WTC11 (cell line): ENCODE data around the gene IGSF5.

Source experiments
- CREM ChIP-seq: sonication (generic); formaldehyde crosslinking; IDR thresholded peaks from 2 replicates; pipeline ENCODE4 v1.8.1; 2022; ENCODE audit warnings: mild to moderate bottlenecking, missing genetic modification reagents, moderate library complexity
- IRF2 ChIP-seq: sonication (generic); formaldehyde crosslinking; IDR thresholded peaks from 2 replicates; pipeline ENCODE4 v1.8.0; 2022; ENCODE audit warnings: low read depth, missing genetic modification reagents, borderline replicate concordance
- JUN ChIP-seq: sonication (generic); formaldehyde crosslinking; IDR thresholded peaks from 2 replicates; pipeline ENCODE4 v1.8.0; 2023; ENCODE audit warnings: mild to moderate bottlenecking, missing genetic modification reagents
- NFYB ChIP-seq: sonication (generic); formaldehyde crosslinking; conservative IDR thresholded peaks from 2 replicates; pipeline ENCODE4 v1.8.0; 2022; ENCODE audit warnings: low read depth, missing genetic modification reagents
- SMAD4 ChIP-seq: sonication (generic); formaldehyde crosslinking; IDR thresholded peaks from 2 replicates; pipeline ENCODE4 v1.8.0; 2022; ENCODE audit warnings: mild to moderate bottlenecking, missing genetic modification reagents
- TP53 ChIP-seq: sonication (generic); formaldehyde crosslinking; IDR thresholded peaks from 2 replicates; pipeline ENCODE4 v1.8.1; 2023; ENCODE audit warnings: mild to moderate bottlenecking, missing genetic modification reagents
- ZBTB21 ChIP-seq: sonication (generic); formaldehyde crosslinking; IDR thresholded peaks from 2 replicates; pipeline ENCODE4 v1.8.1; 2023; ENCODE audit warnings: mild to moderate bottlenecking, missing genetic modification reagents, borderline replicate concordance
- ZNF138 ChIP-seq: sonication (generic); formaldehyde crosslinking; conservative IDR thresholded peaks from 2 replicates; pipeline ENCODE4 v1.8.1; 2022; ENCODE audit warnings: mild to moderate bottlenecking, moderate library complexity, missing genetic modification reagents
- ZNF232 ChIP-seq: sonication (generic); formaldehyde crosslinking; IDR thresholded peaks from 2 replicates; pipeline ENCODE4 v1.8.0; 2022; ENCODE audit warnings: mild to moderate bottlenecking, missing genetic modification reagents
- TF ChIP-seq, protein P1 (sequence below): sonication (generic); formaldehyde crosslinking; IDR thresholded peaks from 2 replicates; pipeline ENCODE4 v1.8.1; 2022; ENCODE audit warnings: missing genetic modification reagents, borderline replicate concordance
- TF ChIP-seq, protein P2 (sequence below): fragments of 200-600 bp; IDR thresholded peaks from 2 replicates; pipeline ENCODE4 v1.8.0; 2022; ENCODE audit warnings: antibody characterized with exemption
- TF ChIP-seq, protein P3 (sequence below): fragments of 250-450 bp; sonication (Bioruptor Pico); IDR thresholded peaks from 2 replicates; pipeline ENCODE4 v1.9.0; 2021; ENCODE audit warnings: moderate library complexity, mild to moderate bottlenecking, inconsistent platforms, borderline replicate concordance
- TF ChIP-seq, protein P4 (sequence below): sonication (generic); formaldehyde crosslinking; IDR thresholded peaks from 2 replicates; pipeline ENCODE4 v1.8.0; 2022; ENCODE audit warnings: mild to moderate bottlenecking, missing genetic modification reagents
- TF ChIP-seq, protein P5 (sequence below): sonication (generic); formaldehyde crosslinking; IDR thresholded peaks from 2 replicates; pipeline ENCODE4 v1.8.0; 2023; ENCODE audit warnings: missing genetic modification reagents, mild to moderate bottlenecking, borderline replicate concordance

DNA sequence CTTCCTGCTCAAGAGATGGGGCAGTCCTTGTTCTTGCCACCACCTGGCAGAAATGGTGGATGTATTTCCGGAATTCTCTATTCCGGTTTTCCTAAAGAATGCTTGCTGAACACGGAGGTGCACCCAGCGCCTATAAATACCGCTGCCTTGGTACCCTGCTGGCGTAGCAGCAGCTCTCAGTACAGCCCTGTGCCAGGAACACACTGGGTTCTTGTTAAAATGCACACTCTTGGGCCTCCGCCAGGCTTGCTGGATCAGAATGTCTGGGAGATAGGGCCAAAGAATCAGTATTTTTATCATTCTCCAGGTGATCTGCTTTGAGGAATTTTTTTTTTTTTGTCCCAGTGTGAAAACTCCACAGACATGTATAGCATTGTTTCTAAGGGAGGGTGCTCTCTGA is 54.2 kb downstream of the IGSF5 start:
- no peak for TF ChIP-seq ZBTB21 (CRISPR knock-in tag)
- TF ChIP-seq, protein P1, sequence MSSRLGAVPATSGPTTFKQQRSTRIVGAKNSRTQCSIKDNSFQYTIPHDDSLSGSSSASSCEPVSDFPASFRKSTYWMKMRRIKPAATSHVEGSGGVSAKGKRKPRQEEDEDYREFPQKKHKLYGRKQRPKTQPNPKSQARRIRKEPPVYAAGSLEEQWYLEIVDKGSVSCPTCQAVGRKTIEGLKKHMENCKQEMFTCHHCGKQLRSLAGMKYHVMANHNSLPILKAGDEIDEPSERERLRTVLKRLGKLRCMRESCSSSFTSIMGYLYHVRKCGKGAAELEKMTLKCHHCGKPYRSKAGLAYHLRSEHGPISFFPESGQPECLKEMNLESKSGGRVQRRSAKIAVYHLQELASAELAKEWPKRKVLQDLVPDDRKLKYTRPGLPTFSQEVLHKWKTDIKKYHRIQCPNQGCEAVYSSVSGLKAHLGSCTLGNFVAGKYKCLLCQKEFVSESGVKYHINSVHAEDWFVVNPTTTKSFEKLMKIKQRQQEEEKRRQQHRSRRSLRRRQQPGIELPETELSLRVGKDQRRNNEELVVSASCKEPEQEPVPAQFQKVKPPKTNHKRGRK (CRISPR knock-in tag), result no peak
- no peak for TF ChIP-seq SMAD4 (CRISPR knock-in tag)
- TF ChIP-seq, protein P2, sequence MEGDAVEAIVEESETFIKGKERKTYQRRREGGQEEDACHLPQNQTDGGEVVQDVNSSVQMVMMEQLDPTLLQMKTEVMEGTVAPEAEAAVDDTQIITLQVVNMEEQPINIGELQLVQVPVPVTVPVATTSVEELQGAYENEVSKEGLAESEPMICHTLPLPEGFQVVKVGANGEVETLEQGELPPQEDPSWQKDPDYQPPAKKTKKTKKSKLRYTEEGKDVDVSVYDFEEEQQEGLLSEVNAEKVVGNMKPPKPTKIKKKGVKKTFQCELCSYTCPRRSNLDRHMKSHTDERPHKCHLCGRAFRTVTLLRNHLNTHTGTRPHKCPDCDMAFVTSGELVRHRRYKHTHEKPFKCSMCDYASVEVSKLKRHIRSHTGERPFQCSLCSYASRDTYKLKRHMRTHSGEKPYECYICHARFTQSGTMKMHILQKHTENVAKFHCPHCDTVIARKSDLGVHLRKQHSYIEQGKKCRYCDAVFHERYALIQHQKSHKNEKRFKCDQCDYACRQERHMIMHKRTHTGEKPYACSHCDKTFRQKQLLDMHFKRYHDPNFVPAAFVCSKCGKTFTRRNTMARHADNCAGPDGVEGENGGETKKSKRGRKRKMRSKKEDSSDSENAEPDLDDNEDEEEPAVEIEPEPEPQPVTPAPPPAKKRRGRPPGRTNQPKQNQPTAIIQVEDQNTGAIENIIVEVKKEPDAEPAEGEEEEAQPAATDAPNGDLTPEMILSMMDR, result no peak
- no peak for TF ChIP-seq JUN (CRISPR knock-in tag)
- no peak for TF ChIP-seq TP53
- TF ChIP-seq, protein P3, sequence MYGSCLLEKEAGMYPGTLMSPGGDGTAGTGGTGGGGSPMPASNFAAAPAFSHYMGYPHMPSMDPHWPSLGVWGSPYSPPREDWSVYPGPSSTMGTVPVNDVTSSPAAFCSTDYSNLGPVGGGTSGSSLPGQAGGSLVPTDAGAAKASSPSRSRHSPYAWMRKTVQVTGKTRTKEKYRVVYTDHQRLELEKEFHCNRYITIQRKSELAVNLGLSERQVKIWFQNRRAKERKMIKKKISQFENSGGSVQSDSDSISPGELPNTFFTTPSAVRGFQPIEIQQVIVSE (CRISPR knock-in tag), result no peak
- no peak for TF ChIP-seq ZNF138 (CRISPR knock-in tag)
- no peak for TF ChIP-seq ZNF232 (CRISPR knock-in tag)
- TF ChIP-seq NFYB (CRISPR knock-in tag), result no peak
- no peak for TF ChIP-seq CREM
- TF ChIP-seq, protein P4, sequence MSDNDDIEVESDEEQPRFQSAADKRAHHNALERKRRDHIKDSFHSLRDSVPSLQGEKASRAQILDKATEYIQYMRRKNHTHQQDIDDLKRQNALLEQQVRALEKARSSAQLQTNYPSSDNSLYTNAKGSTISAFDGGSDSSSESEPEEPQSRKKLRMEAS (CRISPR knock-in tag), result no peak
- TF ChIP-seq IRF2 (CRISPR knock-in tag), result no peak
- TF ChIP-seq, protein P5, sequence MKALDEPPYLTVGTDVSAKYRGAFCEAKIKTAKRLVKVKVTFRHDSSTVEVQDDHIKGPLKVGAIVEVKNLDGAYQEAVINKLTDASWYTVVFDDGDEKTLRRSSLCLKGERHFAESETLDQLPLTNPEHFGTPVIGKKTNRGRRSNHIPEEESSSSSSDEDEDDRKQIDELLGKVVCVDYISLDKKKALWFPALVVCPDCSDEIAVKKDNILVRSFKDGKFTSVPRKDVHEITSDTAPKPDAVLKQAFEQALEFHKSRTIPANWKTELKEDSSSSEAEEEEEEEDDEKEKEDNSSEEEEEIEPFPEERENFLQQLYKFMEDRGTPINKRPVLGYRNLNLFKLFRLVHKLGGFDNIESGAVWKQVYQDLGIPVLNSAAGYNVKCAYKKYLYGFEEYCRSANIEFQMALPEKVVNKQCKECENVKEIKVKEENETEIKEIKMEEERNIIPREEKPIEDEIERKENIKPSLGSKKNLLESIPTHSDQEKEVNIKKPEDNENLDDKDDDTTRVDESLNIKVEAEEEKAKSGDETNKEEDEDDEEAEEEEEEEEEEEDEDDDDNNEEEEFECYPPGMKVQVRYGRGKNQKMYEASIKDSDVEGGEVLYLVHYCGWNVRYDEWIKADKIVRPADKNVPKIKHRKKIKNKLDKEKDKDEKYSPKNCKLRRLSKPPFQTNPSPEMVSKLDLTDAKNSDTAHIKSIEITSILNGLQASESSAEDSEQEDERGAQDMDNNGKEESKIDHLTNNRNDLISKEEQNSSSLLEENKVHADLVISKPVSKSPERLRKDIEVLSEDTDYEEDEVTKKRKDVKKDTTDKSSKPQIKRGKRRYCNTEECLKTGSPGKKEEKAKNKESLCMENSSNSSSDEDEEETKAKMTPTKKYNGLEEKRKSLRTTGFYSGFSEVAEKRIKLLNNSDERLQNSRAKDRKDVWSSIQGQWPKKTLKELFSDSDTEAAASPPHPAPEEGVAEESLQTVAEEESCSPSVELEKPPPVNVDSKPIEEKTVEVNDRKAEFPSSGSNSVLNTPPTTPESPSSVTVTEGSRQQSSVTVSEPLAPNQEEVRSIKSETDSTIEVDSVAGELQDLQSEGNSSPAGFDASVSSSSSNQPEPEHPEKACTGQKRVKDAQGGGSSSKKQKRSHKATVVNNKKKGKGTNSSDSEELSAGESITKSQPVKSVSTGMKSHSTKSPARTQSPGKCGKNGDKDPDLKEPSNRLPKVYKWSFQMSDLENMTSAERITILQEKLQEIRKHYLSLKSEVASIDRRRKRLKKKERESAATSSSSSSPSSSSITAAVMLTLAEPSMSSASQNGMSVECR (CRISPR knock-in tag), result no peak
